GM21529 (cell line): Measurements from ENCODE around the gene DAAM2.

ENCODE experiments used
- ATAC-seq: cut with Tn5 transposase; IDR thresholded peaks from one replicate; pipeline ENCODE4 v1.9.1; 2021; ENCODE audit not compliant: unreplicated experiment

Gene DAAM2

GRCh38 chr6:39843305-39844020 is 51.3 kb downstream of the DAAM2 start:
- no peak for ATAC-seq

- no peak for ATAC-seq
Observed at GRCh38 chr6:39844866-39845265, 52.7 kb downstream of the DAAM2 start.

- no peak for ATAC-seq
Observed at GRCh38 chr6:39847221-39847620, 55.0 kb downstream of the DAAM2 start.

GRCh38 chr6:39848171-39848570 is 56.0 kb downstream of the DAAM2 start:
- ATAC-seq = no peak

GRCh38 chr6:39849228-39849627 is 57.1 kb downstream of the DAAM2 start:
- no peak for ATAC-seq

GRCh38 chr6:39849764-39850163 is 57.6 kb downstream of the DAAM2 start:
- no peak for ATAC-seq

- ATAC-seq = no peak
Observed at GRCh38 chr6:39850736-39851297, 58.6 kb downstream of the DAAM2 start.

GRCh38 chr6:39851331-39851730 is 59.2 kb downstream of the DAAM2 start:
- no peak for ATAC-seq

- ATAC-seq = no peak
Observed at GRCh38 chr6:39852324-39852723, 60.1 kb downstream of the DAAM2 start.

- ATAC-seq = no peak
Observed at GRCh38 chr6:39853604-39854003, 61.4 kb downstream of the DAAM2 start.

- ATAC-seq = no peak
Observed at GRCh38 chr6:39855356-39855995, 63.3 kb downstream of the DAAM2 start.

GRCh38 chr6:39859025-39859424 is 66.8 kb downstream of the DAAM2 start:
- ATAC-seq = no peak

GRCh38 chr6:39861663-39862062 is 69.5 kb downstream of the DAAM2 start:
- ATAC-seq = no peak

- ATAC-seq = no peak
Observed at GRCh38 chr6:39865011-39865888, 73.1 kb downstream of the DAAM2 start.

GRCh38 chr6:39867592-39867991 is 75.4 kb downstream of the DAAM2 start:
- no peak for ATAC-seq

GRCh38 chr6:39870950-39871349 is 78.8 kb downstream of the DAAM2 start:
- no peak for ATAC-seq

- no peak for ATAC-seq
Observed at GRCh38 chr6:39873439-39873838, 81.3 kb downstream of the DAAM2 start.

GRCh38 chr6:39876111-39876510 is 83.9 kb downstream of the DAAM2 start:
- no peak for ATAC-seq

- no peak for ATAC-seq
Observed at GRCh38 chr6:39876826-39877225, 84.7 kb downstream of the DAAM2 start.

- no peak for ATAC-seq
Observed at GRCh38 chr6:39879535-39879934, 87.4 kb downstream of the DAAM2 start.

GRCh38 chr6:39880594-39880993 is 88.4 kb downstream of the DAAM2 start:
- ATAC-seq = no peak
